Karpas-422 (cell line): Measurements from ENCODE around the gene CATSPER2. TPM values are rescaled to one million over a fixed set of nuclear protein-coding genes. Genes with fewer than 3 reads are reported as not detected.
A peak's percentile ranks its signal among the peaks of the same experiment; 100 is the strongest.
"Not testable (repeated sequence)": the region's sequence is repeated elsewhere in the genome, so short reads cannot be mapped to it uniquely, and the experiment has no call there.

Experiments
- DNase-seq: peaks from one replicate; pipeline ENCODE4 v3.0.0-alpha.2; 2015
- H2AFZ ChIP-seq: fragments of 200-600 bp; sonication (generic); 2 replicates; pipeline ENCODE4 v1.6.1; 2014; ENCODE audit warnings: antibody characterized with exemption, low read length, mixed read lengths
- H3K27ac ChIP-seq: fragments of 200-600 bp; sonication (generic); 2 replicates; pipeline ENCODE4 v1.5.1; 2014; ENCODE audit warnings: mild to moderate bottlenecking, low read length, moderate library complexity
- H3K27me3 ChIP-seq: fragments of 200-600 bp; sonication (generic); 2 replicates; pipeline ENCODE4 v1.6.1; 2014; ENCODE audit warnings: low read length, mixed read lengths
- H3K36me3 ChIP-seq: fragments of 200-600 bp; sonication (generic); 2 replicates; pipeline ENCODE4 v1.6.1; 2014; ENCODE audit warnings: low read length, mixed read lengths; ENCODE audit not compliant: insufficient read depth
- H3K4me1 ChIP-seq: fragments of 200-600 bp; sonication (generic); 2 replicates; pipeline ENCODE4 v1.6.1; 2014; ENCODE audit warnings: mild to moderate bottlenecking, low read length, mixed read lengths
- H3K4me2 ChIP-seq: fragments of 200-600 bp; sonication (generic); 2 replicates; pipeline ENCODE4 v1.6.1; 2014; ENCODE audit warnings: low read length, low read depth, mild to moderate bottlenecking; ENCODE audit not compliant: poor library complexity, severe bottlenecking
- H3K4me3 ChIP-seq: fragments of 200-600 bp; sonication (generic); 2 replicates; pipeline ENCODE4 v1.5.1; 2014; ENCODE audit warnings: mild to moderate bottlenecking, antibody characterized with exemption, low read length, mixed read lengths
- H3K79me2 ChIP-seq: fragments of 200-600 bp; sonication (generic); 2 replicates; pipeline ENCODE4 v1.6.1; 2014; ENCODE audit warnings: mild to moderate bottlenecking, low read length, mixed read lengths
- H3K9ac ChIP-seq: fragments of 200-600 bp; sonication (generic); 2 replicates; pipeline ENCODE4 v1.6.0; 2014; ENCODE audit warnings: low read length
- H3K9me2 ChIP-seq: fragments of 200-600 bp; sonication (generic), shearing (Covaris generic); replicated peaks from 2 replicates; pipeline ENCODE4 v1.6.0; 2014; ENCODE audit warnings: mild to moderate bottlenecking, low read length, moderate library complexity; ENCODE audit not compliant: insufficient read depth
- H3K9me3 ChIP-seq: fragments of 300-700, 200-600 bp; sonication (generic); 2 replicates; pipeline ENCODE4 v1.6.1; 2014; ENCODE audit warnings: low read length, mixed read lengths
- H4K20me1 ChIP-seq: fragments of 200-600 bp; sonication (generic); 2 replicates; pipeline ENCODE4 v1.6.1; 2014; ENCODE audit warnings: mild to moderate bottlenecking, antibody characterized with exemption, low read length, low read depth; ENCODE audit not compliant: insufficient read depth
- small RNA-seq: library from RNA; depleted of rRNA; stranded (forward); fragments of <200 nt; gene quantifications from one replicate; pipeline ENCODE3, GENCODE V24; 2014
- total RNA-seq: library from RNA; depleted of rRNA; stranded (reverse); fragments of >200 nt; shearing (Covaris generic); gene quantifications from 2 replicates; pipeline ENCODE4 v1.2.3, GENCODE V29; 2014; ENCODE audit warnings: low replicate concordance; rRNA removed

CATSPER2 gene
- total RNA-seq, 1 experiment from 2014 or later = 6.0 TPM

DNA sequence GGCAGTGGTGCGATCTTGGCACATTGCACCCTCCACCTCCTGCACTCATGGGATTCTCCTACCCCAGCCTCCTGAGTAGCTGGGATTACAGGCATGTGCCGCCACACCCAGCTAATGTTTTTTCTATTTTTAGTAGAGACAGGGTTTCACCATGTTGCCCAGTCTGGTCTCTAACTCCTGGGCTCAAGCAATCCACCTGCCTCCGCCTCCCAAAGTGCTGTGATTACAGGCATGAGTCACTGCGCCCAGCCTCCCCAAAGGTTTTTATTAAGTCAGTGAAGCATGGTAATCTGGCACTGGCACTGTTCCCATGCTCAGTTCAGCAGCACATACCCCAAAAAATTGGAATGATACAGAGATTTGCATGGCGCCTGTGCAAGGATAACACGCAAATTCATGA lies 46.4 kb downstream of the CATSPER2 start:
- not testable (repeated sequence) for H3K4me2 ChIP-seq, H2AFZ ChIP-seq, H3K27me3 ChIP-seq, H3K9ac ChIP-seq, H3K4me3 ChIP-seq, H3K36me3 ChIP-seq, H3K9me2 ChIP-seq, H3K4me1 ChIP-seq, H3K9me3 ChIP-seq, H3K79me2 ChIP-seq, H4K20me1 ChIP-seq, H3K27ac ChIP-seq
- peak; percentile 35 for DNase-seq

DNA sequence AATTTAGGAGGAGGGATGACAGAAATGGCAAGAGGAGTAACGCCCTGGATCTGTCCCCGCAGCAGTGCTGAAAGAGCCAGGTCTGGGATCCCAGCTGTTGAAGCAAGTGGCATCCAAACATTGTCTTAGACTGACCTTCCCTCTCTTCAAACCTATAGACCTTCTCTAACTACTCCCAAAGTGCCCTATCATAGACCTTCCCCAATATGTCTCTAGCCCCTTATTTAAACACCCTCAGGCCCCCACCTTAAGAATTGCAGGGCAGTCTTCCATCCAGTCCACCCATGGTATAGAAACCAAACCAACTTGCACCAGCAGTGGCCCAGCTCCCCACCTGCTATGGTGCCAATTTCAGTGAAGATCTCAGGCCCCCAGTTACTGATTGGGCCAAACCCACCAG lies 48.4 kb downstream of the CATSPER2 start:
- H3K4me2 ChIP-seq, DNase-seq, H4K20me1 ChIP-seq, H3K4me1 ChIP-seq, H3K9me2 ChIP-seq, H3K9me3 ChIP-seq, H2AFZ ChIP-seq, H3K27ac ChIP-seq, H3K79me2 ChIP-seq, H3K36me3 ChIP-seq, H3K9ac ChIP-seq, H3K4me3 ChIP-seq, H3K27me3 ChIP-seq: not testable (repeated sequence)

DNA sequence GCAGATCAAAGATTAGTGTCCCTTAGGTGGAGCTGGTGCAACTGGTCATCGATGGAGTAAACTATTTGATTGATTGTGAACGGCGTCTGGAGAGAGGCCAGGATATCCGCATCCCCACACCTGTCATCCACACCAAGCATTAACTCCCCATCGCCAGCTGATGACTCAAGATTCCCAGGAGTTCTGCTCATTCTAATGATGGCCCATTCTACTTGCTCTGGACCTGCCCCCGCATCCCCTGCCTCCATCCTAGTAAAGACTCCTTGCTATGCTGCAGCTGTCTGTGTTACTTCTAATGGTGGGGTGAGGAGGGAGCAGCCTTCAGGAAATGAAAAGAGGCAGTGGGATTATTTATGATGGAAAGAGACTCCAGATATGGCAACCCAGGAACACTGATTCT lies 49.5 kb downstream of the CATSPER2 start:
- not testable (repeated sequence) for H3K9me2 ChIP-seq

GRCh38 chr15:43593328-43594190 lies 55.1 kb downstream of the CATSPER2 start, which contains the start of gene CKMT1B:
TSS of gene CKMT1B (plus strand) at chr15:43594027. CDS start at chr15:43594219, 192 bp downstream.
- not testable (repeated sequence) for H3K9me2 ChIP-seq, H3K4me2 ChIP-seq, H3K27me3 ChIP-seq, DNase-seq, H3K27ac ChIP-seq, H3K4me1 ChIP-seq, H2AFZ ChIP-seq, H3K9ac ChIP-seq, H3K4me3 ChIP-seq, H3K79me2 ChIP-seq, H3K9me3 ChIP-seq, H3K36me3 ChIP-seq, H4K20me1 ChIP-seq

More for the DNA sequence above, 49.5 kb downstream of the CATSPER2 start:
- H3K4me1 ChIP-seq, H3K9ac ChIP-seq, H3K4me2 ChIP-seq, H3K27me3 ChIP-seq, H2AFZ ChIP-seq, DNase-seq, H3K27ac ChIP-seq, H3K9me3 ChIP-seq, H4K20me1 ChIP-seq, H3K36me3 ChIP-seq, H3K79me2 ChIP-seq, H3K4me3 ChIP-seq: not testable (repeated sequence)

GRCh38 chr15:43592841-43593240 lies 55.8 kb downstream of the CATSPER2 start:
- not testable (repeated sequence) for H3K4me1 ChIP-seq, H4K20me1 ChIP-seq, H3K36me3 ChIP-seq, H3K4me2 ChIP-seq, H3K27me3 ChIP-seq, H3K79me2 ChIP-seq, DNase-seq, H3K27ac ChIP-seq, H3K9me2 ChIP-seq, H3K9me3 ChIP-seq, H2AFZ ChIP-seq, H3K4me3 ChIP-seq, H3K9ac ChIP-seq

GRCh38 chr15:43589778-43590466 lies 58.7 kb downstream of the CATSPER2 start, which contains the start of gene PPIP5K1:
TSS of gene PPIP5K1 (minus strand) at chr15:43590208. CDS start at chr15:43584504, 5,704 bp downstream.
- not testable (repeated sequence) for H3K79me2 ChIP-seq, H3K9ac ChIP-seq, H3K27ac ChIP-seq, H2AFZ ChIP-seq, H3K9me2 ChIP-seq, H3K36me3 ChIP-seq, H3K4me2 ChIP-seq, H3K9me3 ChIP-seq, H3K4me1 ChIP-seq, H4K20me1 ChIP-seq, H3K4me3 ChIP-seq, DNase-seq, H3K27me3 ChIP-seq

Small RNA genes lying within 50 kb of the gene (small RNA-seq; reads per million reads assigned to genes)
- not detected for gene PDIA3P2
- not detected for gene RNU6-554P
- not detected for gene RNU6-610P

Other genes with a start within 250 kb of the CATSPER2 start
- 62.7 and 82.3 TPM in 2 replicates for gene TP53BP1, start 155.7 kb downstream of the CATSPER2 start, total RNA-seq
- 1.4 and 1.8 TPM in 2 replicates for gene MAP1A, start 131.2 kb downstream of the CATSPER2 start, total RNA-seq
- gene PPIP5K1, start 58.6 kb downstream of the CATSPER2 start, total RNA-seq = 31.5 and 33.6 TPM in 2 replicates
- not detected in 2 replicates for gene CKMT1B, start 54.8 kb downstream of the CATSPER2 start, total RNA-seq
- gene STRC, start 30.0 kb downstream of the CATSPER2 start, total RNA-seq = 0.36 and 1.2 TPM in 2 replicates
- gene CKMT1A, start 45.0 kb upstream of the CATSPER2 start, total RNA-seq = not detected in 2 replicates
- gene PDIA3, start 97.6 kb upstream of the CATSPER2 start, total RNA-seq = 160 and 198 TPM in 2 replicates
- 522 and 565 TPM in 2 replicates for gene ELL3, start 128.1 kb upstream of the CATSPER2 start, total RNA-seq
- gene SERF2, start 143.5 kb upstream of the CATSPER2 start, total RNA-seq = 882 and 1,084 TPM in 2 replicates
- not detected in 2 replicates for gene SERINC4, start 151.4 kb upstream of the CATSPER2 start, total RNA-seq
- gene HYPK, start 151.8 kb upstream of the CATSPER2 start, total RNA-seq = 31.1 and 32.5 TPM in 2 replicates
- gene MFAP1, start 175.8 kb upstream of the CATSPER2 start, total RNA-seq = 19.7 and 23.0 TPM in 2 replicates
- gene WDR76, start 178.2 kb upstream of the CATSPER2 start, total RNA-seq = 39.9 and 43.8 TPM in 2 replicates